WTC11 (cell line): Measurements from ENCODE around the gene ARIH2.

Experiments used
- CREB1 ChIP-seq: sonication (generic); formaldehyde crosslinking; IDR thresholded peaks from 2 replicates; pipeline ENCODE4 v1.8.0; 2023; ENCODE audit warnings: mild to moderate bottlenecking, missing genetic modification reagents
- ELF4 ChIP-seq: sonication (generic); formaldehyde crosslinking; IDR thresholded peaks from 2 replicates; pipeline ENCODE4 v1.8.1; 2022; ENCODE audit warnings: low read depth, mild to moderate bottlenecking, moderate library complexity, missing genetic modification reagents
- NFYB ChIP-seq: sonication (generic); formaldehyde crosslinking; conservative IDR thresholded peaks from 2 replicates; pipeline ENCODE4 v1.8.0; 2022; ENCODE audit warnings: low read depth, missing genetic modification reagents
- TEAD1 ChIP-seq: sonication (generic); formaldehyde crosslinking; IDR thresholded peaks from 2 replicates; pipeline ENCODE4 v1.8.0; 2022; ENCODE audit warnings: mild to moderate bottlenecking, missing genetic modification reagents
- TEAD4 ChIP-seq: sonication (generic); formaldehyde crosslinking; IDR thresholded peaks from 2 replicates; pipeline ENCODE4 v1.8.0; 2022; ENCODE audit warnings: mild to moderate bottlenecking, missing genetic modification reagents
- TF ChIP-seq, protein P1 (sequence below): fragments of 200-600 bp; IDR thresholded peaks from 2 replicates; pipeline ENCODE4 v1.8.0; 2022; ENCODE audit warnings: antibody characterized with exemption
- TF ChIP-seq, protein P2 (sequence below): sonication (generic); formaldehyde crosslinking; IDR thresholded peaks from 2 replicates; pipeline ENCODE4 v1.8.1; 2022; ENCODE audit warnings: missing genetic modification reagents, borderline replicate concordance
- TF ChIP-seq, protein P3 (sequence below): sonication (generic); formaldehyde crosslinking; IDR thresholded peaks from 2 replicates; pipeline ENCODE4 v1.8.0; 2023; ENCODE audit warnings: missing genetic modification reagents, mild to moderate bottlenecking, borderline replicate concordance

DNA sequence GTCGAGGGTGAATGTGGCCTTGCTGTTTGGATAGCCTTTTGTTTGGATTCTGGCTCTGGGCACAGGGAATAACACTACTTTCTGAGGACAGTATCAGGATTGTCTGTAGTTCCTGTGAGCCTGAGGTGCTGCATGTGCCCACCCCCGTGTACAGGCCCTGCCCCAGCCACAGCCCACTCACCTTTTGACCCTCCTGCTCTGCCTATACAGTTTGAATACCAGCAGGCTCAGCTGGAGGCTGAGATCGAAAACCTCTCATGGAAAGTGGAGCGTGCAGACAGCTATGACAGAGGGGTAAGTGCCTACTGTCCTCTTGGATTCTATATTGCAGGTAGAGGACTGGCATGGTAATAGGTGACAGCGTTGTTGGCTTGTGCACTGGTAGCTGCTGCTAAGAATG, 64.0 kb downstream of the ARIH2 start:
- TF ChIP-seq, protein P1, sequence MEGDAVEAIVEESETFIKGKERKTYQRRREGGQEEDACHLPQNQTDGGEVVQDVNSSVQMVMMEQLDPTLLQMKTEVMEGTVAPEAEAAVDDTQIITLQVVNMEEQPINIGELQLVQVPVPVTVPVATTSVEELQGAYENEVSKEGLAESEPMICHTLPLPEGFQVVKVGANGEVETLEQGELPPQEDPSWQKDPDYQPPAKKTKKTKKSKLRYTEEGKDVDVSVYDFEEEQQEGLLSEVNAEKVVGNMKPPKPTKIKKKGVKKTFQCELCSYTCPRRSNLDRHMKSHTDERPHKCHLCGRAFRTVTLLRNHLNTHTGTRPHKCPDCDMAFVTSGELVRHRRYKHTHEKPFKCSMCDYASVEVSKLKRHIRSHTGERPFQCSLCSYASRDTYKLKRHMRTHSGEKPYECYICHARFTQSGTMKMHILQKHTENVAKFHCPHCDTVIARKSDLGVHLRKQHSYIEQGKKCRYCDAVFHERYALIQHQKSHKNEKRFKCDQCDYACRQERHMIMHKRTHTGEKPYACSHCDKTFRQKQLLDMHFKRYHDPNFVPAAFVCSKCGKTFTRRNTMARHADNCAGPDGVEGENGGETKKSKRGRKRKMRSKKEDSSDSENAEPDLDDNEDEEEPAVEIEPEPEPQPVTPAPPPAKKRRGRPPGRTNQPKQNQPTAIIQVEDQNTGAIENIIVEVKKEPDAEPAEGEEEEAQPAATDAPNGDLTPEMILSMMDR = no peak
- TF ChIP-seq ELF4 (CRISPR knock-in tag) = no peak
- no peak for TF ChIP-seq TEAD4 (CRISPR knock-in tag)
- TF ChIP-seq, protein P2, sequence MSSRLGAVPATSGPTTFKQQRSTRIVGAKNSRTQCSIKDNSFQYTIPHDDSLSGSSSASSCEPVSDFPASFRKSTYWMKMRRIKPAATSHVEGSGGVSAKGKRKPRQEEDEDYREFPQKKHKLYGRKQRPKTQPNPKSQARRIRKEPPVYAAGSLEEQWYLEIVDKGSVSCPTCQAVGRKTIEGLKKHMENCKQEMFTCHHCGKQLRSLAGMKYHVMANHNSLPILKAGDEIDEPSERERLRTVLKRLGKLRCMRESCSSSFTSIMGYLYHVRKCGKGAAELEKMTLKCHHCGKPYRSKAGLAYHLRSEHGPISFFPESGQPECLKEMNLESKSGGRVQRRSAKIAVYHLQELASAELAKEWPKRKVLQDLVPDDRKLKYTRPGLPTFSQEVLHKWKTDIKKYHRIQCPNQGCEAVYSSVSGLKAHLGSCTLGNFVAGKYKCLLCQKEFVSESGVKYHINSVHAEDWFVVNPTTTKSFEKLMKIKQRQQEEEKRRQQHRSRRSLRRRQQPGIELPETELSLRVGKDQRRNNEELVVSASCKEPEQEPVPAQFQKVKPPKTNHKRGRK = no peak
- no peak for TF ChIP-seq CREB1
- TF ChIP-seq TEAD1 = no peak
- TF ChIP-seq, protein P3, sequence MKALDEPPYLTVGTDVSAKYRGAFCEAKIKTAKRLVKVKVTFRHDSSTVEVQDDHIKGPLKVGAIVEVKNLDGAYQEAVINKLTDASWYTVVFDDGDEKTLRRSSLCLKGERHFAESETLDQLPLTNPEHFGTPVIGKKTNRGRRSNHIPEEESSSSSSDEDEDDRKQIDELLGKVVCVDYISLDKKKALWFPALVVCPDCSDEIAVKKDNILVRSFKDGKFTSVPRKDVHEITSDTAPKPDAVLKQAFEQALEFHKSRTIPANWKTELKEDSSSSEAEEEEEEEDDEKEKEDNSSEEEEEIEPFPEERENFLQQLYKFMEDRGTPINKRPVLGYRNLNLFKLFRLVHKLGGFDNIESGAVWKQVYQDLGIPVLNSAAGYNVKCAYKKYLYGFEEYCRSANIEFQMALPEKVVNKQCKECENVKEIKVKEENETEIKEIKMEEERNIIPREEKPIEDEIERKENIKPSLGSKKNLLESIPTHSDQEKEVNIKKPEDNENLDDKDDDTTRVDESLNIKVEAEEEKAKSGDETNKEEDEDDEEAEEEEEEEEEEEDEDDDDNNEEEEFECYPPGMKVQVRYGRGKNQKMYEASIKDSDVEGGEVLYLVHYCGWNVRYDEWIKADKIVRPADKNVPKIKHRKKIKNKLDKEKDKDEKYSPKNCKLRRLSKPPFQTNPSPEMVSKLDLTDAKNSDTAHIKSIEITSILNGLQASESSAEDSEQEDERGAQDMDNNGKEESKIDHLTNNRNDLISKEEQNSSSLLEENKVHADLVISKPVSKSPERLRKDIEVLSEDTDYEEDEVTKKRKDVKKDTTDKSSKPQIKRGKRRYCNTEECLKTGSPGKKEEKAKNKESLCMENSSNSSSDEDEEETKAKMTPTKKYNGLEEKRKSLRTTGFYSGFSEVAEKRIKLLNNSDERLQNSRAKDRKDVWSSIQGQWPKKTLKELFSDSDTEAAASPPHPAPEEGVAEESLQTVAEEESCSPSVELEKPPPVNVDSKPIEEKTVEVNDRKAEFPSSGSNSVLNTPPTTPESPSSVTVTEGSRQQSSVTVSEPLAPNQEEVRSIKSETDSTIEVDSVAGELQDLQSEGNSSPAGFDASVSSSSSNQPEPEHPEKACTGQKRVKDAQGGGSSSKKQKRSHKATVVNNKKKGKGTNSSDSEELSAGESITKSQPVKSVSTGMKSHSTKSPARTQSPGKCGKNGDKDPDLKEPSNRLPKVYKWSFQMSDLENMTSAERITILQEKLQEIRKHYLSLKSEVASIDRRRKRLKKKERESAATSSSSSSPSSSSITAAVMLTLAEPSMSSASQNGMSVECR (CRISPR knock-in tag) = no peak
- TF ChIP-seq NFYB (CRISPR knock-in tag) = no peak
